ENCODE results near the gene DRG1. TPM values are rescaled to one million over a fixed set of nuclear protein-coding genes. Genes with fewer than 3 reads are reported as not detected.

The DRG1 gene
- total RNA-seq, 1 experiment from 2014 or later, result 116 TPM

- H3K9me3 ChIP-seq (ENCODE audit: low read depth, low read length, poor library complexity, severe bottlenecking), result no peaks in the 10 kb centered on the region
- H3K27me3 ChIP-seq (replicated peaks; ENCODE audit: insufficient read depth, low read depth, low read length, poor library complexity), result no peaks in the 10 kb centered on the region
- ChIA-PET CTCF (interaction anchor here (0.5 to 0.7 kb wide), 4 partner anchors 204 to 519 kb away, joined by 3 to 7 read pairs (median 4); no protein-coding TSS in a partner anchor), POLR2A (ENCODE audit: low non-redundant PET) (no interaction called here)
- H3K36me3 ChIP-seq (ENCODE audit: insufficient read depth, low read length, poor library complexity, severe bottlenecking), result peaks cover 48% of the 10 kb centered on the region
- H3K4me1 ChIP-seq (ENCODE audit: insufficient read depth, low read length, poor library complexity, severe bottlenecking), result no peaks in the 10 kb centered on the region
- peak; percentile 49 for DNase-seq (ENCODE audit: low spot score)
- TF ChIP-seq CTCF (conservative IDR thresholded peaks at IDR 0.05; ENCODE audit: low read depth, low read length) (peak; percentile 66), EZH2 (IDR thresholded peaks at IDR 0.05; ENCODE audit: borderline replicate concordance, low read depth, low read length, poor library complexity, severe bottlenecking) (no peak)
- BruUV-seq (replicated peaks), result no TSS peak
- no peak overlapping the region for H3K4me3 ChIP-seq (ENCODE audit: low read depth, low read length, poor library complexity, severe bottlenecking)
- no peak overlapping the region for H3K27ac ChIP-seq (ENCODE audit: low read depth, low read length, poor library complexity, severe bottlenecking)
- intact Hi-C loops (cut with micrococcal nuclease; ENCODE audit: unreplicated experiment), result loop anchor here (10.0 kb wide), 1 partner anchor 183 kb away; no protein-coding TSS in a partner anchor
Observed at GRCh38 chr22:31451709-31452571, 52.5 kb downstream of the DRG1 start.

DNA sequence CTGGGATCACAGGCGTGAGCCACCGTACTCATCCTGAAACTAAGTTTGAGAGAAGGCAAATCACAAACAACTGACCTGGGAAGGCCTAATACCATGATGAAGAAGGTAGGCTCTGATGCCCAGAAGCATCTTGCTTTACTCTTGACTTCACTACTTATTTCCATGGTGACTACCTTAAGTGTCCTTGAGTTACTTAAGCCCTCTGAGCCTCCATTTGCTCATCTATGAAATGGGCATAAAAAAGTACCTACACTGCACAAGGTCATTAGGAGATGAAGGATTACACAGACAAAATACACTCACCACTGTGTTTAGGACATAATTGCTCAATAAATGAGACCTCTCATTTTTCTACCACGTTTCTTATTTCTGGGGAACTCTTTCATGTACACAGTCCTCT, 62.3 kb downstream of the DRG1 start:
- Histone ChIP-seq H3K4me1 (ENCODE audit: insufficient read depth, low read length, poor library complexity, severe bottlenecking) (no peaks in the 10 kb centered on the region), H3K27ac (ENCODE audit: low read depth, low read length, poor library complexity, severe bottlenecking) (no peak overlapping the region), H3K27me3 (replicated peaks; ENCODE audit: insufficient read depth, low read depth, low read length, poor library complexity) (no peaks in the 10 kb centered on the region), H3K9me3 (ENCODE audit: low read depth, low read length, poor library complexity, severe bottlenecking) (no peaks in the 10 kb centered on the region), H3K36me3 (ENCODE audit: insufficient read depth, low read length, poor library complexity, severe bottlenecking) (peaks cover 76% of the 10 kb centered on the region), H3K4me3 (ENCODE audit: low read depth, low read length, poor library complexity, severe bottlenecking) (no peak overlapping the region)
- CTCF ChIA-PET, result no interaction called here
- no peak for TF ChIP-seq CTCF (conservative IDR thresholded peaks at IDR 0.05; ENCODE audit: low read depth, low read length)
- BruUV-seq (replicated peaks), result no TSS peak
- POLR2A ChIA-PET (ENCODE audit: low non-redundant PET), result no interaction called here
- intact Hi-C loops (cut with micrococcal nuclease; ENCODE audit: unreplicated experiment), result no loop called here
- no peak for DNase-seq (ENCODE audit: low spot score)

DNA sequence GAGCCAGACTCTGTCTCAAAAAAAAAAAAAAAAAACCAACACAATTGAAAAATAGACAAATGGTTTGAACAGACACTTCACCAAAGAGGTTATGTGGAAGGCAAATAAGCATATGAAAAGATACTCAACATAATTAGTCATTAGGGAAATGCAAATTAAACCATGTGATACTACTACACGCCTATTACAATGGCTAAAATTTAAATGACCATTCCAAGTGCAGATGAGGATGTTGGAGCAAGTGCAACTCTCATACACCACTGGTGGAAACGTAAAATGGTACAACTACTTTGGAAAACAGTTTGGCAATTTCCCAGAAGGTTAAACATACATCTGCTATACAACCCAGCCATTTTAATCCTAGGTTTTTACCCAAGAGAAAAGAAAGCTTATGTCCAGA, 65.9 kb downstream of the DRG1 start:
- intact Hi-C loops (cut with micrococcal nuclease; ENCODE audit: unreplicated experiment), result no loop called here
- no peaks in the 10 kb centered on the region for H3K27me3 ChIP-seq (replicated peaks; ENCODE audit: insufficient read depth, low read depth, low read length, poor library complexity)

More for the DNA sequence above, 65.9 kb downstream of the DRG1 start:
- TF ChIP-seq CTCF (conservative IDR thresholded peaks at IDR 0.05; ENCODE audit: low read depth, low read length), result no peak
- no peak for TF ChIP-seq EZH2 (IDR thresholded peaks at IDR 0.05; ENCODE audit: borderline replicate concordance, low read depth, low read length, poor library complexity, severe bottlenecking)
- Histone ChIP-seq H3K9me3 (ENCODE audit: low read depth, low read length, poor library complexity, severe bottlenecking) (no peaks in the 10 kb centered on the region), H3K36me3 (ENCODE audit: insufficient read depth, low read length, poor library complexity, severe bottlenecking) (peaks cover 56% of the 10 kb centered on the region), H3K4me1 (ENCODE audit: insufficient read depth, low read length, poor library complexity, severe bottlenecking) (no peaks in the 10 kb centered on the region), H3K4me3 (ENCODE audit: low read depth, low read length, poor library complexity, severe bottlenecking) (no peak overlapping the region), H3K27ac (ENCODE audit: low read depth, low read length, poor library complexity, severe bottlenecking) (no peak overlapping the region)
- ChIA-PET CTCF (no interaction called here), POLR2A (ENCODE audit: low non-redundant PET) (no interaction called here)
- DNase-seq (ENCODE audit: low spot score), result no peak
- BruUV-seq (replicated peaks), result no TSS peak

Measured in A673 (cell line).